H9 (cell line): Measurements from ENCODE around the gene LSM8. TPM values are rescaled to one million over a fixed set of nuclear protein-coding genes. Genes with fewer than 3 reads are reported as not detected.
A peak's percentile ranks its signal among the peaks of the same experiment; 100 is the strongest.

Experiments
- DNase-seq: peaks from one replicate; pipeline ENCODE4 v3.0.0-alpha.2; 2017
- H2AFZ ChIP-seq: one replicate; pipeline ENCODE4 v1.6.1; 2013; ENCODE audit warnings: mild to moderate bottlenecking, low read length, control low read depth, moderate library complexity
- H2AK5ac ChIP-seq: 2 replicates; pipeline ENCODE4 v1.6.1; 2013; ENCODE audit warnings: low read length, control low read depth, mixed read lengths; ENCODE audit not compliant: insufficient read length
- H2BK120ac ChIP-seq: one replicate; pipeline ENCODE4 v1.6.1; 2013; ENCODE audit warnings: low read depth, mild to moderate bottlenecking, low read length, control low read depth, inconsistent platforms; ENCODE audit not compliant: poor library complexity, severe bottlenecking
- H2BK12ac ChIP-seq: 2 replicates; pipeline ENCODE4 v1.6.1; 2013; ENCODE audit warnings: low read length, control low read depth, mixed read lengths, low read depth; ENCODE audit not compliant: insufficient read length
- H2BK15ac ChIP-seq: 2 replicates; pipeline ENCODE4 v1.6.1; 2013; ENCODE audit warnings: low read depth, low read length, control low read depth
- H2BK20ac ChIP-seq: one replicate; pipeline ENCODE4 v1.6.1; 2013; ENCODE audit warnings: low read depth, mild to moderate bottlenecking, low read length, control low read depth, inconsistent platforms; ENCODE audit not compliant: poor library complexity, severe bottlenecking
- H2BK5ac ChIP-seq: 2 replicates; pipeline ENCODE4 v1.6.1; 2013; ENCODE audit warnings: low read length, control low read depth, mixed read lengths; ENCODE audit not compliant: insufficient read length
- H3K14ac ChIP-seq: 2 replicates; pipeline ENCODE4 v1.6.1; 2013; ENCODE audit warnings: low read length, control low read depth; ENCODE audit not compliant: insufficient read depth
- H3K18ac ChIP-seq: 2 replicates; pipeline ENCODE4 v1.6.1; 2013; ENCODE audit warnings: low read depth, mild to moderate bottlenecking, mixed read lengths, low read length, control low read depth; ENCODE audit not compliant: insufficient read length
- H3K23ac ChIP-seq: 2 replicates; pipeline ENCODE4 v1.6.1; 2013; ENCODE audit warnings: low read length, control low read depth, mixed read lengths, low read depth; ENCODE audit not compliant: insufficient read length
- H3K23me2 ChIP-seq: 2 replicates; pipeline ENCODE4 v1.6.1; 2013; ENCODE audit warnings: low read depth, mild to moderate bottlenecking, mixed read lengths, low read length, control low read depth; ENCODE audit not compliant: insufficient read length, poor library complexity, severe bottlenecking
- H3K27ac ChIP-seq: 2 replicates; pipeline ENCODE4 v1.5.1; 2013; ENCODE audit warnings: low read length, control low read depth, mixed read lengths, low read depth; ENCODE audit not compliant: insufficient read length
- H3K27me3 ChIP-seq: 2 replicates; pipeline ENCODE4 v1.6.1; 2013; ENCODE audit warnings: low read length, control low read depth, inconsistent platforms; ENCODE audit not compliant: insufficient read depth
- H3K4ac ChIP-seq: 2 replicates; pipeline ENCODE4 v1.6.1; 2013; ENCODE audit warnings: low read depth, mild to moderate bottlenecking, control low read depth, inconsistent platforms, low read length, moderate library complexity
- H3K4me1 ChIP-seq: 2 replicates; pipeline ENCODE4 v1.6.1; 2013; ENCODE audit warnings: low read length, control low read depth, inconsistent platforms; ENCODE audit not compliant: insufficient read depth
- H3K4me2 ChIP-seq: 2 replicates; pipeline ENCODE4 v1.6.1; 2013; ENCODE audit warnings: low read length, control low read depth, mixed read lengths; ENCODE audit not compliant: insufficient read length, insufficient read depth
- H3K56ac ChIP-seq: 2 replicates; pipeline ENCODE4 v1.6.1; 2013; ENCODE audit warnings: low read depth, mild to moderate bottlenecking, mixed read lengths, low read length, control low read depth; ENCODE audit not compliant: insufficient read length
- H3K79me1 ChIP-seq: 2 replicates; pipeline ENCODE4 v1.6.1; 2013; ENCODE audit warnings: low read depth, mild to moderate bottlenecking, moderate library complexity, low read length, control low read depth, inconsistent platforms; ENCODE audit not compliant: insufficient read depth, poor library complexity, severe bottlenecking
- H3K79me2 ChIP-seq: 2 replicates; pipeline ENCODE4 v1.6.1; 2013; ENCODE audit warnings: low read length, control low read depth, inconsistent platforms; ENCODE audit not compliant: insufficient read depth
- H3K9ac ChIP-seq: 2 replicates; pipeline ENCODE4 v1.6.1; 2013; ENCODE audit warnings: low read length, control low read depth, mixed read lengths; ENCODE audit not compliant: insufficient read length; ENCODE audit errors: extremely low read depth
- H3K9me3 ChIP-seq: one replicate; pipeline ENCODE4 v1.6.1; 2013; ENCODE audit warnings: low read depth, low read length, inconsistent platforms; ENCODE audit not compliant: control insufficient read depth
- H3T11ph ChIP-seq: one replicate; pipeline ENCODE4 v1.6.1; 2013; ENCODE audit warnings: mild to moderate bottlenecking, low read length, control low read depth, inconsistent platforms
- H4K20me1 ChIP-seq: one replicate; pipeline ENCODE4 v1.6.1; 2013; ENCODE audit not compliant: control insufficient read depth, insufficient read length, insufficient read depth
- H4K5ac ChIP-seq: 2 replicates; pipeline ENCODE4 v1.6.1; 2013; ENCODE audit warnings: low read depth, mild to moderate bottlenecking, mixed read lengths, low read length, control low read depth; ENCODE audit not compliant: insufficient read length
- H4K8ac ChIP-seq: replicated peaks from 2 replicates; pipeline ENCODE4 v1.6.1; 2013; ENCODE audit warnings: low read length, control low read depth, mixed read lengths, low read depth; ENCODE audit not compliant: insufficient read length
- H4K91ac ChIP-seq: 2 replicates; pipeline ENCODE4 v1.6.1; 2013; ENCODE audit warnings: low read depth, mild to moderate bottlenecking, moderate library complexity, mixed read lengths, low read length, control low read depth; ENCODE audit not compliant: insufficient read length
- H3K27ac Mint-ChIP-seq, 3 experiments: 2 replicates in 2 of 3; 3 replicates in 1 of 3; pipeline ENCODE4 v1.8.0; 2020 to 2021; ENCODE audit warnings: mixed read lengths in 3 of 3, mild to moderate bottlenecking in 1 of 3, moderate library complexity in 1 of 3
- H3K27me3 Mint-ChIP-seq: 2 replicates; pipeline ENCODE4 v1.8.0; 2021; ENCODE audit warnings: low read depth, mild to moderate bottlenecking, moderate library complexity, mixed read lengths
- H3K36me3 Mint-ChIP-seq, 3 experiments: 2 replicates in 2 of 3; 3 replicates in 1 of 3; pipeline ENCODE4 v1.8.0; 2020 to 2021; ENCODE audit warnings: low read depth in 3 of 3, mixed read lengths in 3 of 3; ENCODE audit not compliant: insufficient read depth in 1 of 3
- H3K4me1 Mint-ChIP-seq, 2 experiments: 2 replicates each; pipeline ENCODE4 v1.8.0; 2020; ENCODE audit warnings: mixed read lengths in 2 of 2
- H3K4me3 Mint-ChIP-seq, 2 experiments: 2 replicates in 1 of 2; 3 replicates in 1 of 2; pipeline ENCODE4 v1.8.0; 2020 to 2021; ENCODE audit warnings: mild to moderate bottlenecking in 2 of 2, mixed read lengths in 2 of 2, moderate library complexity in 1 of 2
- H3K9me3 Mint-ChIP-seq, 2 experiments: 2 replicates in 1 of 2; 3 replicates in 1 of 2; pipeline ENCODE4 v1.8.0; 2020; ENCODE audit warnings: mild to moderate bottlenecking in 2 of 2, mixed read lengths in 2 of 2, moderate library complexity in 1 of 2
- WGBS: extraction: QIAGEN DNeasy Blood & Tissue Kit; methylation state at CpG from one replicate; pipeline ENCODE4 v1.1.7; 2013; ENCODE audit warnings: missing lambda C conversion rate, low lambda C conversion rate, mixed read lengths; ENCODE audit not compliant: insufficient read length; ENCODE audit errors: extremely low coverage; 5-methylcytosine and 5-hydroxymethylcytosine counted together
- total RNA-seq: library from RNA; stranded (reverse); gene quantifications from 2 replicates; pipeline ENCODE4 v1.2.1, GENCODE V29; 2021
- TF ChIP-seq, protein P1 (sequence below): fragments of 200-600 bp; sonication (generic); conservative IDR thresholded peaks from 3 replicates; pipeline ENCODE4 v1.8.0; 2021; ENCODE audit warnings: antibody characterized with exemption, mild to moderate bottlenecking

The LSM8 gene
- total RNA-seq, 1 experiment from 2014 or later, result 51.8 TPM

GRCh38 chr7:118152149-118152548, 31.8 kb upstream of the LSM8 start:
- H3K27ac Mint-ChIP-seq, result peak overlapping the region in 2 of 3 experiments; percentile 82 to 84; a peak in 5 of 7 replicates
- DNase-seq, result no peak
- Histone ChIP-seq H3K4me2 (peak overlapping the region; percentile 3), H3K9ac (no peak overlapping the region), H2AFZ (no peak overlapping the region), H3K56ac (no peak overlapping the region), H4K5ac (no peak overlapping the region), H3K4ac (no peak overlapping the region), H3K14ac (no peak overlapping the region), H3K9me3 (no peaks in the 10 kb centered on the region), H2BK12ac (no peak overlapping the region), H3K79me2 (no peaks in the 10 kb centered on the region), H2BK15ac (no peak overlapping the region), H3K27ac (no peak overlapping the region), H2AK5ac (no peak overlapping the region), H3K18ac (no peak overlapping the region), H4K91ac (no peak overlapping the region), H4K20me1 (no peaks in the 10 kb centered on the region), H2BK5ac (no peak overlapping the region), H3K79me1 (no peaks in the 10 kb centered on the region), H4K8ac (no peak overlapping the region), H3K27me3 (no peaks in the 10 kb centered on the region), H3K23me2 (no peaks in the 10 kb centered on the region), H3T11ph (no peak overlapping the region), H2BK120ac (no peak overlapping the region), H3K4me1 (peaks cover 6% of the 10 kb centered on the region; the same call in 1 of the 2 replicates), H3K23ac (no peak overlapping the region), H2BK20ac (no peak overlapping the region)
- TF ChIP-seq, protein P1, sequence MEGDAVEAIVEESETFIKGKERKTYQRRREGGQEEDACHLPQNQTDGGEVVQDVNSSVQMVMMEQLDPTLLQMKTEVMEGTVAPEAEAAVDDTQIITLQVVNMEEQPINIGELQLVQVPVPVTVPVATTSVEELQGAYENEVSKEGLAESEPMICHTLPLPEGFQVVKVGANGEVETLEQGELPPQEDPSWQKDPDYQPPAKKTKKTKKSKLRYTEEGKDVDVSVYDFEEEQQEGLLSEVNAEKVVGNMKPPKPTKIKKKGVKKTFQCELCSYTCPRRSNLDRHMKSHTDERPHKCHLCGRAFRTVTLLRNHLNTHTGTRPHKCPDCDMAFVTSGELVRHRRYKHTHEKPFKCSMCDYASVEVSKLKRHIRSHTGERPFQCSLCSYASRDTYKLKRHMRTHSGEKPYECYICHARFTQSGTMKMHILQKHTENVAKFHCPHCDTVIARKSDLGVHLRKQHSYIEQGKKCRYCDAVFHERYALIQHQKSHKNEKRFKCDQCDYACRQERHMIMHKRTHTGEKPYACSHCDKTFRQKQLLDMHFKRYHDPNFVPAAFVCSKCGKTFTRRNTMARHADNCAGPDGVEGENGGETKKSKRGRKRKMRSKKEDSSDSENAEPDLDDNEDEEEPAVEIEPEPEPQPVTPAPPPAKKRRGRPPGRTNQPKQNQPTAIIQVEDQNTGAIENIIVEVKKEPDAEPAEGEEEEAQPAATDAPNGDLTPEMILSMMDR, result no peak
- H3K27me3 Mint-ChIP-seq, result no peaks in the 10 kb centered on the region; the same call in 1 of the 2 replicates
- peak overlapping the region in 1 of 2 experiments; percentile 10; a peak in 1 of 5 replicates for H3K4me3 Mint-ChIP-seq
- H3K4me1 Mint-ChIP-seq, result peaks cover 19 to 29% of the 10 kb centered on the region in 2 experiments
- WGBS, result no CpG with 5 or more reads among the region's 1 CpG
- H3K9me3 Mint-ChIP-seq, result peaks cover 0 to 5% of the 10 kb centered on the region in 2 experiments; a peak in 3 of 5 replicates
- H3K36me3 Mint-ChIP-seq, result peaks cover 0 to 3% (median 0%) of the 10 kb centered on the region in 3 experiments; a peak in 1 of 7 replicates
